HCT116 (cell line): ENCODE data around the gene NINJ2. TPM values are rescaled to one million over a fixed set of nuclear protein-coding genes. Genes with fewer than 3 reads are reported as not detected.
A peak's percentile ranks its signal among the peaks of the same experiment; 100 is the strongest.

ENCODE experiments used
- ATAC-seq: fragments of 200-7000 bp; cut with Tn5 transposase; 2 replicates; pipeline ENCODE4 v1.9.1; 2020; ENCODE audit warnings: mild to moderate bottlenecking, moderate library complexity
- BruUV-seq: library from RNA; stranded (reverse); fragments of 400-500 nt; replicated peaks from 2 replicates; lab custom pipeline; 2021; lab: Mats Ljungman, UMichigan
- CTCF ChIA-PET: fragments of 300-600 bp; sonication (Branson Sonifier 250); formaldehyde crosslinking; loops from one replicate; lab custom pipeline; 2021; ENCODE audit warnings: antibody characterized with exemption; lab: Charles Lee
- POLR2A ChIA-PET: fragments of 300-600, 350-600 bp; sonication (Branson Sonifier 250); formaldehyde crosslinking; loops from one replicate; lab custom pipeline; 2021; ENCODE audit warnings: antibody characterized with exemption; lab: Charles Lee
- RAD21 ChIA-PET, 2 experiments: fragments of 300-600 bp; sonication (Branson Sonifier 250); formaldehyde crosslinking; loops; one replicate each; lab custom pipeline; 2023; ENCODE audit warnings: low total read pairs in 2 of 2; ENCODE audit not compliant: uncharacterized antibody in 2 of 2, unreplicated experiment in 2 of 2, low non-redundant PET in 1 of 2; lab: Charles Lee
- DNase-seq: peaks from one replicate; pipeline ENCODE4 v3.0.0-alpha.2; 2010; ENCODE audit warnings: low read depth, low spot score
- H2AFZ ChIP-seq: fragments of 200-600 bp; shearing (Covaris generic), sonication (generic); 2 replicates; pipeline ENCODE4 v1.6.1; 2017; ENCODE audit warnings: low read depth, mixed run types, mixed read lengths, antibody characterized with exemption, low read length; ENCODE audit not compliant: poor library complexity, severe bottlenecking
- H3K27ac ChIP-seq: 2 replicates; pipeline ENCODE4 v1.5.1; 2012; ENCODE audit warnings: low read depth, low read length
- H3K27me3 ChIP-seq: fragments of 200-600 bp; sonication (generic); 2 replicates; pipeline ENCODE4 v1.6.1; 2016; ENCODE audit warnings: mixed run types, low read length, mixed read lengths; ENCODE audit not compliant: insufficient read depth
- H3K36me3 ChIP-seq, 2 experiments: fragments of 200-500 bp in 1 of 2; fragments of 200-600 bp in 1 of 2; sonication (Bioruptor generic) in 1 of 2; sonication (generic) in 1 of 2; 2 replicates each; pipeline versions ENCODE4 v1.5.1 to v1.6.1; 2014 to 2016; ENCODE audit warnings: low read length in 2 of 2, inconsistent platforms in 1 of 2, mixed read lengths in 1 of 2, mixed run types in 1 of 2; ENCODE audit not compliant: insufficient read depth in 2 of 2, control insufficient read depth in 1 of 2
- H3K4me1 ChIP-seq, 2 experiments: fragments of 200-600 bp in 1 of 2; sonication (generic) in 1 of 2; 2 replicates each; pipeline versions ENCODE4 v1.5.1 to v1.6.1; 2012 to 2017; ENCODE audit warnings: low read length in 2 of 2, inconsistent platforms in 1 of 2, mild to moderate bottlenecking in 1 of 2, mixed read lengths in 1 of 2, mixed run types in 1 of 2, moderate library complexity in 1 of 2; ENCODE audit not compliant: insufficient read depth in 2 of 2, control insufficient read depth in 1 of 2
- H3K4me2 ChIP-seq: fragments of 200-600 bp; sonication (generic); 2 replicates; pipeline ENCODE4 v1.6.1; 2017; ENCODE audit warnings: mixed run types, low read length, mixed read lengths
- H3K4me3 ChIP-seq, 2 experiments: fragments of 200-600 bp in 1 of 2; sonication (generic) in 1 of 2; replicated peaks in 1 of 2; 2 replicates each; pipeline ENCODE4 v1.5.1; 2011 to 2016; ENCODE audit warnings: low read length in 2 of 2, control low read depth in 1 of 2, low read depth in 1 of 2, mild to moderate bottlenecking in 1 of 2, mixed read lengths in 1 of 2, mixed run types in 1 of 2
- H3K79me2 ChIP-seq: fragments of 200-600 bp; sonication (generic); 2 replicates; pipeline ENCODE4 v1.6.1; 2017; ENCODE audit warnings: mild to moderate bottlenecking, mixed run types, low read length, moderate library complexity, mixed read lengths; ENCODE audit not compliant: insufficient read depth
- H3K9ac ChIP-seq: fragments of 200-600 bp; sonication (generic); 2 replicates; pipeline ENCODE4 v1.6.1; 2016; ENCODE audit warnings: low read length, mixed read lengths
- H3K9me2 ChIP-seq: fragments of 200-600 bp; sonication (generic), shearing (Covaris generic); 2 replicates; pipeline ENCODE4 v1.6.1; 2017; ENCODE audit warnings: mixed run types, mild to moderate bottlenecking, moderate library complexity; ENCODE audit not compliant: insufficient read depth
- H3K9me3 ChIP-seq, 2 experiments: fragments of 200-500 bp in 1 of 2; fragments of 200-600 bp in 1 of 2; sonication (Bioruptor generic) in 1 of 2; sonication (generic) in 1 of 2; 2 replicates each; pipeline ENCODE4 v1.6.1; 2014 to 2017; ENCODE audit warnings: low read length in 2 of 2, mixed read lengths in 2 of 2, inconsistent platforms in 1 of 2, low read depth in 1 of 2, mild to moderate bottlenecking in 1 of 2, mixed run types in 1 of 2, moderate library complexity in 1 of 2; ENCODE audit not compliant: control insufficient read depth in 1 of 2, insufficient read depth in 1 of 2
- H4K20me1 ChIP-seq: fragments of 200-600 bp; sonication (generic), shearing (Covaris generic); 2 replicates; pipeline ENCODE4 v1.6.1; 2017; ENCODE audit warnings: mixed run types, mild to moderate bottlenecking, moderate library complexity; ENCODE audit not compliant: insufficient read depth
- CBX3 ChIP-seq: IDR thresholded peaks from 2 replicates; pipeline ENCODE4 v1.6.1; 2012; ENCODE audit warnings: low read depth
- CEBPB ChIP-seq: IDR thresholded peaks from 2 replicates; pipeline ENCODE4 v1.6.1; 2012; ENCODE audit warnings: low read depth
- EGR1 ChIP-seq: IDR thresholded peaks from 2 replicates; pipeline ENCODE4 v1.6.1; 2012; ENCODE audit warnings: low read depth
- ELF1 ChIP-seq: IDR thresholded peaks from 2 replicates; pipeline ENCODE4 v1.6.1; 2012; ENCODE audit warnings: low read depth, borderline replicate concordance
- EZH2 ChIP-seq: fragments of 200-600 bp; sonication (generic); IDR thresholded peaks from 2 replicates; pipeline ENCODE4 v1.6.1; 2017; ENCODE audit warnings: antibody characterized with exemption, mixed run types
- POLR2A ChIP-seq: IDR thresholded peaks from 2 replicates; pipeline ENCODE4 v1.7.0; 2011; ENCODE audit warnings: borderline replicate concordance; ENCODE audit not compliant: insufficient read depth, insufficient read length; ENCODE audit errors: extremely low read depth
- SP1 ChIP-seq: IDR thresholded peaks from 2 replicates; pipeline ENCODE4 v1.6.1; 2012; ENCODE audit warnings: low read depth
- YY1 ChIP-seq: IDR thresholded peaks from 2 replicates; pipeline ENCODE4 v1.6.1; 2011; ENCODE audit warnings: low read length, low read depth, moderate library complexity, mild to moderate bottlenecking; ENCODE audit not compliant: insufficient replicate concordance; ENCODE audit errors: extremely low read depth
- intact Hi-C: fragments of 100-400 bp; cut with micrococcal nuclease; formaldehyde crosslinking; loops from 2 replicates; pipeline ENCODE4 v1.10.0; 2022
- total RNA-seq: library from RNA; stranded (reverse); gene quantifications from one replicate; pipeline ENCODE4 v1.2.1, GENCODE V29; 2021; ENCODE audit not compliant: unreplicated experiment
- TF ChIP-seq, protein P1 (sequence below): IDR thresholded peaks from 2 replicates; pipeline ENCODE4 v1.6.1; 2012
- TF ChIP-seq, protein P2 (sequence below): IDR thresholded peaks from 2 replicates; pipeline ENCODE4 v1.6.1; 2012; ENCODE audit warnings: low read depth

NINJ2 gene
- total RNA-seq, 1 experiment from 2014 or later, result not detected

- peak overlapping the region; percentile 56 for H2AFZ ChIP-seq
- intact Hi-C loops, result loop anchor here (1.0 kb wide), 1 partner anchor 175 kb away; no protein-coding TSS in a partner anchor
- H3K27ac ChIP-seq, result no peak overlapping the region
- peak overlapping the region; percentile 60 for H3K9ac ChIP-seq
- ATAC-seq (no peak), DNase-seq (no peak)
- BruUV-seq, result no TSS peak
- no peaks in the 10 kb centered on the region for H3K36me3 ChIP-seq
- no peaks in the 10 kb centered on the region for H3K9me2 ChIP-seq
- CTCF ChIA-PET, result interaction anchor here (0.7 to 3.4 kb wide), 14 partner anchors 24 to 1029 kb away, joined by 3 to 40 read pairs (median 4); partner anchors contain the start of genes RAD52 and WNK1
- no peaks in the 10 kb centered on the region for H3K27me3 ChIP-seq
- POLR2A ChIA-PET, result interaction anchor here (0.9 to 1.9 kb wide), 3 partner anchors 38 to 175 kb away, joined by 3 to 9 read pairs (median 4); partner anchors contain the start of gene WNK1
- RAD21 ChIA-PET, result interaction anchor here (0.6 to 2.0 kb wide), 3 partner anchors 33 to 1007 kb away, joined by 4 to 8 read pairs (median 6); partner anchors contain the start of gene RAD52 (in 1 of the 2)
- H3K79me2 ChIP-seq, result no peaks in the 10 kb centered on the region
- no peaks in the 10 kb centered on the region for H4K20me1 ChIP-seq
- H3K4me2 ChIP-seq, result peak overlapping the region; percentile 39
- H3K4me3 ChIP-seq, result no peak overlapping the region
- H3K4me1 ChIP-seq, result peaks cover 31 to 47% of the 10 kb centered on the region in 2 experiments
- H3K9me3 ChIP-seq, result no peaks in the 10 kb centered on the region
- TF ChIP-seq, protein P1, sequence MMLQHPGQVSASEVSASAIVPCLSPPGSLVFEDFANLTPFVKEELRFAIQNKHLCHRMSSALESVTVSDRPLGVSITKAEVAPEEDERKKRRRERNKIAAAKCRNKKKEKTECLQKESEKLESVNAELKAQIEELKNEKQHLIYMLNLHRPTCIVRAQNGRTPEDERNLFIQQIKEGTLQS, result no peak
- TF ChIP-seq, protein P2, sequence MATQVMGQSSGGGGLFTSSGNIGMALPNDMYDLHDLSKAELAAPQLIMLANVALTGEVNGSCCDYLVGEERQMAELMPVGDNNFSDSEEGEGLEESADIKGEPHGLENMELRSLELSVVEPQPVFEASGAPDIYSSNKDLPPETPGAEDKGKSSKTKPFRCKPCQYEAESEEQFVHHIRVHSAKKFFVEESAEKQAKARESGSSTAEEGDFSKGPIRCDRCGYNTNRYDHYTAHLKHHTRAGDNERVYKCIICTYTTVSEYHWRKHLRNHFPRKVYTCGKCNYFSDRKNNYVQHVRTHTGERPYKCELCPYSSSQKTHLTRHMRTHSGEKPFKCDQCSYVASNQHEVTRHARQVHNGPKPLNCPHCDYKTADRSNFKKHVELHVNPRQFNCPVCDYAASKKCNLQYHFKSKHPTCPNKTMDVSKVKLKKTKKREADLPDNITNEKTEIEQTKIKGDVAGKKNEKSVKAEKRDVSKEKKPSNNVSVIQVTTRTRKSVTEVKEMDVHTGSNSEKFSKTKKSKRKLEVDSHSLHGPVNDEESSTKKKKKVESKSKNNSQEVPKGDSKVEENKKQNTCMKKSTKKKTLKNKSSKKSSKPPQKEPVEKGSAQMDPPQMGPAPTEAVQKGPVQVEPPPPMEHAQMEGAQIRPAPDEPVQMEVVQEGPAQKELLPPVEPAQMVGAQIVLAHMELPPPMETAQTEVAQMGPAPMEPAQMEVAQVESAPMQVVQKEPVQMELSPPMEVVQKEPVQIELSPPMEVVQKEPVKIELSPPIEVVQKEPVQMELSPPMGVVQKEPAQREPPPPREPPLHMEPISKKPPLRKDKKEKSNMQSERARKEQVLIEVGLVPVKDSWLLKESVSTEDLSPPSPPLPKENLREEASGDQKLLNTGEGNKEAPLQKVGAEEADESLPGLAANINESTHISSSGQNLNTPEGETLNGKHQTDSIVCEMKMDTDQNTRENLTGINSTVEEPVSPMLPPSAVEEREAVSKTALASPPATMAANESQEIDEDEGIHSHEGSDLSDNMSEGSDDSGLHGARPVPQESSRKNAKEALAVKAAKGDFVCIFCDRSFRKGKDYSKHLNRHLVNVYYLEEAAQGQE, result no peak
- TF ChIP-seq YY1 (no peak), POLR2A (no peak), ELF1 (no peak), EZH2 (no peak), EGR1 (no peak), CBX3 (no peak), SP1 (no peak), CEBPB (no peak)
Observed at GRCh38 chr12:576615-577110, 86.6 kb downstream of the NINJ2 start.
